Brain microvascular endothelial cell (primary cell): ENCODE results near the gene LRFN2.

Experiments used
- DNase-seq: peaks from one replicate; pipeline ENCODE4 v3.0.0-alpha.2; 2020
- H3K27ac ChIP-seq: fragments of 250-450 bp; sonication (Bioruptor Pico); 2 replicates; pipeline ENCODE4 v1.5.1; 2020; ENCODE audit warnings: mild to moderate bottlenecking, moderate library complexity
- H3K27me3 ChIP-seq: fragments of 250-450 bp; sonication (Bioruptor Pico); replicated peaks from 2 replicates; pipeline ENCODE4 v1.5.1; 2020; ENCODE audit warnings: mild to moderate bottlenecking
- H3K36me3 ChIP-seq: fragments of 250-450 bp; sonication (Bioruptor Pico); replicated peaks from 2 replicates; pipeline ENCODE4 v1.5.1; 2020; ENCODE audit warnings: mild to moderate bottlenecking
- H3K4me3 ChIP-seq: 2 replicates; pipeline ENCODE4 v1.5.1; 2011; ENCODE audit warnings: low read depth, mild to moderate bottlenecking, control low read depth, low read length, moderate library complexity
- in situ Hi-C: cut with HindIII; loops from 2 replicates; pipeline ENCODE4 v1.10.0; 2017; ENCODE audit warnings: low sequenced_read_pairs, low pct_ligation_motif_present
- TF ChIP-seq, protein P1 (sequence below): IDR thresholded peaks from 2 replicates; pipeline ENCODE4 v1.5.1; 2011; ENCODE audit warnings: low read depth, mild to moderate bottlenecking, moderate library complexity, low read length, control low read depth, inconsistent platforms; ENCODE audit errors: missing control alignments

LRFN2 gene

DNA sequence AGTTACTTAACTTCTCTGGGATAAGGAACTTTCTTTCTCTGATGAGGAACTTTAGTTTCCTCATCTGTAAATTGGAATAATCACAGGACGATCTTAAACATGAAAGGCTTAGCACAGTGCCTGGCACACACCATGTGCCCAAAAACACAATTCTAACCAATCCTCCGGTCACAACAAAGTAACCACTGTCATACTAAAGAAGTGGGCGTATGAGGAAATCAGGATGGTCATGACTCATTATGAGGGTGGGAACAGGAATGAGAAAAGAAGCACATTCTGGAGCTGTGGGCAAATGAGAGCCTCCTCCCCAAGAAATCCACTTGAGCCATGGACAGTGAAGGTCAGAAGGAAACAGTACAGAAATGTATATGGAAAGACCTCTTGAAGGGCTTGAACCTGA is 82.9 kb downstream of the LRFN2 start:
- TF ChIP-seq, protein P1, sequence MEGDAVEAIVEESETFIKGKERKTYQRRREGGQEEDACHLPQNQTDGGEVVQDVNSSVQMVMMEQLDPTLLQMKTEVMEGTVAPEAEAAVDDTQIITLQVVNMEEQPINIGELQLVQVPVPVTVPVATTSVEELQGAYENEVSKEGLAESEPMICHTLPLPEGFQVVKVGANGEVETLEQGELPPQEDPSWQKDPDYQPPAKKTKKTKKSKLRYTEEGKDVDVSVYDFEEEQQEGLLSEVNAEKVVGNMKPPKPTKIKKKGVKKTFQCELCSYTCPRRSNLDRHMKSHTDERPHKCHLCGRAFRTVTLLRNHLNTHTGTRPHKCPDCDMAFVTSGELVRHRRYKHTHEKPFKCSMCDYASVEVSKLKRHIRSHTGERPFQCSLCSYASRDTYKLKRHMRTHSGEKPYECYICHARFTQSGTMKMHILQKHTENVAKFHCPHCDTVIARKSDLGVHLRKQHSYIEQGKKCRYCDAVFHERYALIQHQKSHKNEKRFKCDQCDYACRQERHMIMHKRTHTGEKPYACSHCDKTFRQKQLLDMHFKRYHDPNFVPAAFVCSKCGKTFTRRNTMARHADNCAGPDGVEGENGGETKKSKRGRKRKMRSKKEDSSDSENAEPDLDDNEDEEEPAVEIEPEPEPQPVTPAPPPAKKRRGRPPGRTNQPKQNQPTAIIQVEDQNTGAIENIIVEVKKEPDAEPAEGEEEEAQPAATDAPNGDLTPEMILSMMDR, result no peak
- in situ Hi-C loops, result no loop called here
- no peak for DNase-seq
- no peak overlapping the region for H3K4me3 ChIP-seq
- H3K36me3 ChIP-seq, result no peaks in the 10 kb centered on the region
- no peak overlapping the region for H3K27ac ChIP-seq
- no peaks in the 10 kb centered on the region for H3K27me3 ChIP-seq

- TF ChIP-seq, protein P1, result no peak
- H3K27ac ChIP-seq, result no peak overlapping the region
- DNase-seq, result no peak
These were observed 86.9 kb downstream of the LRFN2 start for GRCh38 chr6:40500227-40500626.

GRCh38 chr6:40499215-40499614 is 87.9 kb downstream of the LRFN2 start:
- in situ Hi-C loops, result no loop called here
- Histone ChIP-seq H3K4me3 (no peak overlapping the region), H3K27ac (no peak overlapping the region), H3K36me3 (no peaks in the 10 kb centered on the region), H3K27me3 (no peaks in the 10 kb centered on the region)
- DNase-seq, result no peak
- TF ChIP-seq, protein P1, result no peak

More at GRCh38 chr6:40500227-40500626, 86.9 kb downstream of the LRFN2 start:
- in situ Hi-C loops, result no loop called here
- Histone ChIP-seq H3K4me3 (no peak overlapping the region), H3K36me3 (no peaks in the 10 kb centered on the region), H3K27me3 (no peaks in the 10 kb centered on the region)

DNA sequence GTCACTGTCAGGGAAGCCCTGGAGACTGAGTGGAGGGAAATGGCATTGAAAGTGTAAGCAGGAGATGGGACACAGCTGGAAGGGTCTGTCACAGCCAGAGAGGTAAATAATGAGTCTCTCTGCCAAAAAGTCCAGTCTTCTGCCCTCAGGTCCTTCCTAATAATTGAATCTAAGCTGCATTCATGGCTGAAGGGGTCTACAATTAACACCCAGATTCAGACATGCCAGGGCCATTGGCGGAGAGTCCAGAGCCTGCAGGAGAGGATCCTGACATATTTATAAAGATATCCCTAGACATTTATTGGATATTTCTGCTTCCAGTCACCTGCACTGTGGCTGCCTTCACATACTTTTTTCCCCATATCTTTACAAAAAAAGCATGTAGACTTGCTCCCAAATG is 89.0 kb downstream of the LRFN2 start:
- TF ChIP-seq, protein P1, result no peak
- no peak for DNase-seq
- Histone ChIP-seq H3K27ac (no peak overlapping the region), H3K27me3 (no peaks in the 10 kb centered on the region), H3K36me3 (no peaks in the 10 kb centered on the region), H3K4me3 (no peak overlapping the region)
- in situ Hi-C loops, result no loop called here

DNA sequence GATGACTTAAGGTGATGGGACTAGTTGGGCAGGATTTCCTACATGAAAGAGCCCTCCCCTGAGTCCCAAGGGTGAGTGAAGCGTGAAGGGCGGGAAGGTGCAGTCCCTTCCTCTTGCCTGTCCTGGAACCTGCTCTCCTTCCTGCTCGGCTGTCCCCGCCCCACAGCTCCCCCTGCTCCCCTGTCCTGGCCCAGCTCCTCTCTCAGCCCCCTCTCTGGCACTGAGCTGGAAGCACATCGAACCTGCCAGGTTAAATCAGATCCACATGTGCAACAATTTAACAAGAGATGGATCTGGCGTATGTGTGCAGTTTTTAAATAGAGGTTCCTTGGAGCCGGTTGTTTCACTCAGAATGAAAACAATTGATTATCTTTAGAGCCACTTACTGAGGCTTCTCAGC is 95.0 kb downstream of the LRFN2 start:
- in situ Hi-C loops, result no loop called here
- TF ChIP-seq, protein P1, result no peak
- no peak overlapping the region for H3K27ac ChIP-seq

DNA sequence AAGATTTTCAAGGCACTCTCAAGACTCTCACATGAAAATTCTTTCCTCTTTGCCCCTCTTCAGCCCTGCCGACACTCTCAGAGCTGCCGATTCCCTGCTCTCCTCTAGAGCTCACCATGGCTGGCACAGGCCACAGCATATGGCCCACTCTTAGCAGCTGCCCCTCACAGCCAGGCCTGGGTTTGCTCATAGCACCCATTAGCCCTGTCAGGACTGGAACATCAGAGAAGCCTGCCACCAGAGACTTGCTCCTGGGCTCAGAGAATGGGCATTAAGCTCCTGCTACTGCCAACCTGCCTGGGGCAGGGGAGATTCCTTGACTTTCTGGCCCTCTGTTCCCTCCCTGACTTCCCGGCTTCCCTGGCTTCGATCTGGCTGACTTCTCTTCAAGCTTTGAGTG is 96.7 kb downstream of the LRFN2 start:
- H3K4me3 ChIP-seq, result no peak overlapping the region
- no peaks in the 10 kb centered on the region for H3K36me3 ChIP-seq
- H3K27me3 ChIP-seq, result no peaks in the 10 kb centered on the region
- in situ Hi-C loops, result no loop called here
- no peak overlapping the region for H3K27ac ChIP-seq
- DNase-seq, result no peak
- TF ChIP-seq, protein P1, result no peak

More for the DNA sequence above, 95.0 kb downstream of the LRFN2 start:
- H3K27me3 ChIP-seq, result no peaks in the 10 kb centered on the region
- H3K4me3 ChIP-seq, result no peak overlapping the region
- H3K36me3 ChIP-seq, result no peaks in the 10 kb centered on the region
- no peak for DNase-seq
